Spleen (tissue), 7 donors: ENCODE results near the gene VEZT.

ENCODE experiments used
- POLR2A ChIP-seq, 3 donors: fragments of 450-650 bp; IDR thresholded peaks; one replicate each; pipeline ENCODE4 v1.5.1; 2017; ENCODE audit warnings: antibody characterized with exemption in 3 of 3, mild to moderate bottlenecking in 1 of 3
- POLR2AphosphoS5 ChIP-seq, 3 donors: sonication (generic); formaldehyde crosslinking; IDR thresholded peaks; one replicate each; pipeline ENCODE4 v1.5.1; 2017; ENCODE audit warnings: antibody characterized with exemption in 3 of 3
- TF ChIP-seq, protein P1 (sequence below), 11 experiments: fragments of 200-600 bp in 7 of 11; fragments of 450-650 bp in 4 of 11; sonication (generic) in 4 of 11; IDR thresholded peaks in 8 of 11; conservative IDR thresholded peaks in 3 of 11; 1 replicate in 7 of 11; 2 replicates in 4 of 11; pipeline versions ENCODE4 v1.4.0 to v1.8.0; 2016 to 2021; ENCODE audit warnings: antibody characterized with exemption in 11 of 11, inconsistent platforms in 4 of 11, mild to moderate bottlenecking in 1 of 11
- donor health status: DM: no; HTN: no; CAD: no; lungs with moderate emphysema.
- donor health status: DM: no; HTN: no; CAD: no.
- donor health status: DM: no; HTN: no; CAD: no.

- TF ChIP-seq, protein P1, sequence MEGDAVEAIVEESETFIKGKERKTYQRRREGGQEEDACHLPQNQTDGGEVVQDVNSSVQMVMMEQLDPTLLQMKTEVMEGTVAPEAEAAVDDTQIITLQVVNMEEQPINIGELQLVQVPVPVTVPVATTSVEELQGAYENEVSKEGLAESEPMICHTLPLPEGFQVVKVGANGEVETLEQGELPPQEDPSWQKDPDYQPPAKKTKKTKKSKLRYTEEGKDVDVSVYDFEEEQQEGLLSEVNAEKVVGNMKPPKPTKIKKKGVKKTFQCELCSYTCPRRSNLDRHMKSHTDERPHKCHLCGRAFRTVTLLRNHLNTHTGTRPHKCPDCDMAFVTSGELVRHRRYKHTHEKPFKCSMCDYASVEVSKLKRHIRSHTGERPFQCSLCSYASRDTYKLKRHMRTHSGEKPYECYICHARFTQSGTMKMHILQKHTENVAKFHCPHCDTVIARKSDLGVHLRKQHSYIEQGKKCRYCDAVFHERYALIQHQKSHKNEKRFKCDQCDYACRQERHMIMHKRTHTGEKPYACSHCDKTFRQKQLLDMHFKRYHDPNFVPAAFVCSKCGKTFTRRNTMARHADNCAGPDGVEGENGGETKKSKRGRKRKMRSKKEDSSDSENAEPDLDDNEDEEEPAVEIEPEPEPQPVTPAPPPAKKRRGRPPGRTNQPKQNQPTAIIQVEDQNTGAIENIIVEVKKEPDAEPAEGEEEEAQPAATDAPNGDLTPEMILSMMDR (IDR thresholded peaks at IDR 0.05 in 8 of 11, conservative IDR thresholded peaks at IDR 0.05 in 3 of 11): no peak
- TF ChIP-seq POLR2A (IDR thresholded peaks at IDR 0.05): no peak
- TF ChIP-seq POLR2AphosphoS5 (IDR thresholded peaks at IDR 0.05): no peak
Measured at GRCh38 chr12:95286713-95287112, 69.1 kb downstream of the VEZT start.
